Activated CD4-positive, alpha-beta T cell treated with anti-CD3 and anti-CD28 coated beads for 4 hours (primary cell): ENCODE data around the gene CAPRIN2.

ENCODE experiments used
- DNase-seq, 2 donors: peaks; one replicate each; pipeline ENCODE4 v3.0.0-alpha.2; 2020

The CAPRIN2 gene

GRCh38 chr12:30696486-30696885 lies 58.3 kb downstream of the CAPRIN2 start:
- no peak for DNase-seq

GRCh38 chr12:30696103-30696408 lies 58.7 kb downstream of the CAPRIN2 start:
- no peak for DNase-seq

GRCh38 chr12:30695199-30696102 lies 59.3 kb downstream of the CAPRIN2 start, which contains the start of gene IPO8:
TSS of gene IPO8 (minus strand) at chr12:30695869. CDS start at chr12:30695647, 222 bp downstream.
- DNase-seq = peak; percentile 88 to 89

GRCh38 chr12:30694412-30695198 lies 60.1 kb downstream of the CAPRIN2 start:
- peak; percentile 1 to 3 for DNase-seq

GRCh38 chr12:30692470-30692869 lies 62.3 kb downstream of the CAPRIN2 start:
- DNase-seq = no peak

- DNase-seq = no peak
Measured at GRCh38 chr12:30691122-30691879, 63.5 kb downstream of the CAPRIN2 start.

GRCh38 chr12:30687265-30687986 lies 67.3 kb downstream of the CAPRIN2 start:
- no peak for DNase-seq

GRCh38 chr12:30679241-30679640 lies 75.5 kb downstream of the CAPRIN2 start:
- no peak for DNase-seq

- no peak for DNase-seq
Measured at GRCh38 chr12:30678221-30678620, 76.5 kb downstream of the CAPRIN2 start.

GRCh38 chr12:30661210-30661609 lies 93.5 kb downstream of the CAPRIN2 start:
- no peak for DNase-seq
